Trophoblast cell (in vitro differentiated cells and primary cell): ENCODE data around the gene KCNA2.

ENCODE experiments used
- DNase-seq, 2 donors: peaks; one replicate each; pipeline ENCODE4 v3.0.0-alpha.2; 2016
- H2AFZ ChIP-seq: 2 replicates; pipeline ENCODE4 v1.6.1; 2013; ENCODE audit warnings: low read length, moderate library complexity, mild to moderate bottlenecking; ENCODE audit not compliant: insufficient read depth, poor library complexity
- H2AK5ac ChIP-seq: 2 replicates; pipeline ENCODE4 v1.6.1; 2013; ENCODE audit warnings: mild to moderate bottlenecking, low read length
- H2BK120ac ChIP-seq: 2 replicates; pipeline ENCODE4 v1.6.1; 2013; ENCODE audit warnings: low read length, mild to moderate bottlenecking, moderate library complexity; ENCODE audit not compliant: insufficient read depth, poor library complexity
- H2BK12ac ChIP-seq: 2 replicates; pipeline ENCODE4 v1.6.1; 2013; ENCODE audit warnings: mild to moderate bottlenecking, low read length, moderate library complexity
- H2BK5ac ChIP-seq: 2 replicates; pipeline ENCODE4 v1.6.1; 2013; ENCODE audit warnings: low read length, low read depth, moderate library complexity, mild to moderate bottlenecking; ENCODE audit not compliant: poor library complexity
- H3K14ac ChIP-seq: 2 replicates; pipeline ENCODE4 v1.6.1; 2013; ENCODE audit warnings: mild to moderate bottlenecking, low read length
- H3K18ac ChIP-seq: 2 replicates; pipeline ENCODE4 v1.6.1; 2013; ENCODE audit warnings: mild to moderate bottlenecking, low read length
- H3K23ac ChIP-seq: 2 replicates; pipeline ENCODE4 v1.6.1; 2013; ENCODE audit warnings: low read length
- H3K27ac ChIP-seq: 2 replicates; pipeline ENCODE4 v1.5.1; 2013; ENCODE audit warnings: low read depth, mild to moderate bottlenecking, inconsistent platforms, low read length, moderate library complexity
- H3K27me3 ChIP-seq: 2 replicates; pipeline ENCODE4 v1.6.1; 2013; ENCODE audit warnings: inconsistent platforms, mild to moderate bottlenecking, low read length, moderate library complexity; ENCODE audit not compliant: insufficient read depth
- H3K36me3 ChIP-seq, 2 experiments: 1 replicate in 1 of 2; 2 replicates in 1 of 2; pipeline ENCODE4 v1.6.1; 2013; ENCODE audit warnings: low read length in 2 of 2, mild to moderate bottlenecking in 2 of 2, moderate library complexity in 1 of 2; ENCODE audit not compliant: insufficient read depth in 2 of 2, control insufficient read depth in 1 of 2
- H3K4ac ChIP-seq: 2 replicates; pipeline ENCODE4 v1.6.1; 2013; ENCODE audit warnings: low read depth, mild to moderate bottlenecking, low read length, moderate library complexity
- H3K4me1 ChIP-seq, 2 experiments: 1 replicate in 1 of 2; 2 replicates in 1 of 2; pipeline ENCODE4 v1.6.1; 2013; ENCODE audit warnings: low read length in 2 of 2, mild to moderate bottlenecking in 2 of 2, moderate library complexity in 1 of 2; ENCODE audit not compliant: insufficient read depth in 2 of 2, control insufficient read depth in 1 of 2
- H3K4me2 ChIP-seq: 2 replicates; pipeline ENCODE4 v1.6.1; 2013; ENCODE audit warnings: inconsistent platforms, mild to moderate bottlenecking, low read length, moderate library complexity
- H3K4me3 ChIP-seq: 2 replicates; pipeline ENCODE4 v1.5.1; 2013; ENCODE audit warnings: mild to moderate bottlenecking, low read depth, low read length, inconsistent platforms
- H3K79me1 ChIP-seq: one replicate; pipeline ENCODE4 v1.6.1; 2013; ENCODE audit warnings: low read length
- H3K79me2 ChIP-seq: 2 replicates; pipeline ENCODE4 v1.6.1; 2013; ENCODE audit warnings: low read length, mild to moderate bottlenecking; ENCODE audit not compliant: control insufficient read depth, insufficient read depth, poor library complexity
- H3K9ac ChIP-seq: 2 replicates; pipeline ENCODE4 v1.6.1; 2013; ENCODE audit warnings: mild to moderate bottlenecking, low read length
- H3K9me3 ChIP-seq: 2 replicates; pipeline ENCODE4 v1.6.1; 2013; ENCODE audit warnings: low read depth, mild to moderate bottlenecking, control low read depth, inconsistent platforms, low read length; ENCODE audit not compliant: insufficient read depth
- H4K12ac ChIP-seq: 2 replicates; pipeline ENCODE4 v1.6.1; 2013; ENCODE audit warnings: low read depth, mild to moderate bottlenecking, low read length, moderate library complexity
- H4K8ac ChIP-seq: 2 replicates; pipeline ENCODE4 v1.6.1; 2013; ENCODE audit warnings: low read depth, mild to moderate bottlenecking, low read length, moderate library complexity
- H4K91ac ChIP-seq: one replicate; pipeline ENCODE4 v1.6.1; 2013; ENCODE audit warnings: low read depth, mild to moderate bottlenecking, low read length, moderate library complexity
- WGBS: extraction: QIAGEN DNeasy Blood & Tissue Kit; methylation state at CpG from one replicate; pipeline ENCODE4 v1.1.7; 2013; ENCODE audit warnings: missing lambda C conversion rate; ENCODE audit not compliant: insufficient read length, insufficient coverage; ENCODE audit errors: extremely low coverage; 5-methylcytosine and 5-hydroxymethylcytosine counted together

The KCNA2 gene

GRCh38 chr1:110583505-110583904 is 22.7 kb downstream of the KCNA2 start:
- no peak overlapping the region for H3K4me3 ChIP-seq
- H3K79me2 ChIP-seq, result no peaks in the 10 kb centered on the region
- H3K27me3 ChIP-seq, result no peaks in the 10 kb centered on the region
- H3K14ac ChIP-seq, result no peak overlapping the region
- no peak overlapping the region for H2BK5ac ChIP-seq
- no peak overlapping the region for H2AK5ac ChIP-seq
- H3K4me1 ChIP-seq, result no peaks in the 10 kb centered on the region
- H3K4ac ChIP-seq, result no peak overlapping the region
- no peaks in the 10 kb centered on the region for H3K79me1 ChIP-seq
- no peak overlapping the region for H2BK12ac ChIP-seq
- no peak overlapping the region for H4K91ac ChIP-seq
- H3K9me3 ChIP-seq, result no peaks in the 10 kb centered on the region
- WGBS, result no CpG with 5 or more reads among the region's 5 CpGs
- H2AFZ ChIP-seq, result no peak overlapping the region
- no peak for DNase-seq
- H3K36me3 ChIP-seq, result no peaks in the 10 kb centered on the region
- no peak overlapping the region for H3K27ac ChIP-seq
- no peak overlapping the region for H3K23ac ChIP-seq
- H3K18ac ChIP-seq, result no peak overlapping the region
- no peak overlapping the region for H4K12ac ChIP-seq
- no peak overlapping the region for H3K9ac ChIP-seq
- H4K8ac ChIP-seq, result no peak overlapping the region
- H2BK120ac ChIP-seq, result no peak overlapping the region
- H3K4me2 ChIP-seq, result no peak overlapping the region

DNA sequence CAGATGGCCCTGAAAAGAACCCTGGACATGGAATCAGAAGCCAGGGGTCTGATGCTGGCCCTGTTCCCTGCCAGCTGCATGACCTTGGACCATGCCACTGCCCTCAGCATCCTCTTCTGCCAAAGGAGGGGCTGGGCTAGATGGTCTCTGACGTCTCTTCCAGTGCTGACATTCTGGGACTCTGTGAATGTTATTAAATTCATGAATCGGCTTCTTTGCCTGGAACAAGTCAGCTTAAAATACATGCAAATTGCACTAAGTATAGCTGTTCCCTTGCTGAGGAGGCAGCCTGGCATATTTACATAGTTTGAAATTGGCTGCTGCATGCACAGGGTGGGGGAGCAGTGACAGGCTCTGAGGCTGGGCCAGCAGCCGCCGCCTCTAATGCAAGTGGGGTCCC is 23.8 kb downstream of the KCNA2 start:
- no peak overlapping the region for H4K12ac ChIP-seq
- H2BK5ac ChIP-seq, result no peak overlapping the region
- no peak overlapping the region for H4K8ac ChIP-seq
- WGBS, result no CpG with 5 or more reads among the region's 4 CpGs
- no peak overlapping the region for H3K18ac ChIP-seq
- no peaks in the 10 kb centered on the region for H3K36me3 ChIP-seq
- H3K79me2 ChIP-seq, result no peaks in the 10 kb centered on the region
- H3K4ac ChIP-seq, result no peak overlapping the region
- H3K79me1 ChIP-seq, result no peaks in the 10 kb centered on the region
- no peak overlapping the region for H2BK120ac ChIP-seq
- H3K4me1 ChIP-seq, result no peaks in the 10 kb centered on the region
- no peak overlapping the region for H2AFZ ChIP-seq
- no peak overlapping the region for H3K9ac ChIP-seq
- no peaks in the 10 kb centered on the region for H3K27me3 ChIP-seq
- no peak overlapping the region for H4K91ac ChIP-seq
- no peak overlapping the region for H3K23ac ChIP-seq
- no peak overlapping the region for H3K4me3 ChIP-seq
- no peak overlapping the region for H2BK12ac ChIP-seq
- H3K4me2 ChIP-seq, result no peak overlapping the region
- no peak for DNase-seq
- no peak overlapping the region for H2AK5ac ChIP-seq
- H3K27ac ChIP-seq, result no peak overlapping the region
- H3K14ac ChIP-seq, result no peak overlapping the region
- H3K9me3 ChIP-seq, result no peaks in the 10 kb centered on the region

GRCh38 chr1:110581682-110582145 is 24.4 kb downstream of the KCNA2 start:
- H3K79me2 ChIP-seq, result no peaks in the 10 kb centered on the region
- H3K9ac ChIP-seq, result no peak overlapping the region
- H4K91ac ChIP-seq, result no peak overlapping the region
- no peaks in the 10 kb centered on the region for H3K9me3 ChIP-seq
- H3K14ac ChIP-seq, result no peak overlapping the region
- no peaks in the 10 kb centered on the region for H3K4me1 ChIP-seq
- no peak overlapping the region for H3K4ac ChIP-seq
- no peak overlapping the region for H4K12ac ChIP-seq
- no peak overlapping the region for H2BK12ac ChIP-seq
- no peak overlapping the region for H2AFZ ChIP-seq
- H2AK5ac ChIP-seq, result no peak overlapping the region
- H3K23ac ChIP-seq, result no peak overlapping the region
- WGBS, result no CpG with 5 or more reads among the region's 5 CpGs
- H3K36me3 ChIP-seq, result no peaks in the 10 kb centered on the region
- H3K79me1 ChIP-seq, result no peaks in the 10 kb centered on the region
- no peak overlapping the region for H3K27ac ChIP-seq
- no peak for DNase-seq
- no peak overlapping the region for H3K18ac ChIP-seq
- no peak overlapping the region for H4K8ac ChIP-seq
- no peak overlapping the region for H3K4me3 ChIP-seq
- no peak overlapping the region for H2BK5ac ChIP-seq
- no peaks in the 10 kb centered on the region for H3K27me3 ChIP-seq
- no peak overlapping the region for H2BK120ac ChIP-seq
- H3K4me2 ChIP-seq, result no peak overlapping the region

GRCh38 chr1:110580244-110580643 is 25.9 kb downstream of the KCNA2 start:
- Histone ChIP-seq H2AK5ac (no peak overlapping the region), H3K79me1 (no peaks in the 10 kb centered on the region), H4K91ac (no peak overlapping the region), H3K27ac (no peak overlapping the region), H3K9me3 (no peaks in the 10 kb centered on the region), H2BK12ac (no peak overlapping the region), H3K18ac (no peak overlapping the region), H3K79me2 (no peaks in the 10 kb centered on the region), H3K27me3 (no peaks in the 10 kb centered on the region), H3K4me3 (no peak overlapping the region), H4K8ac (no peak overlapping the region), H3K9ac (no peak overlapping the region), H3K23ac (no peak overlapping the region), H3K4ac (no peak overlapping the region), H2BK5ac (no peak overlapping the region), H3K14ac (no peak overlapping the region), H3K36me3 (no peaks in the 10 kb centered on the region), H3K4me1 (no peaks in the 10 kb centered on the region), H4K12ac (no peak overlapping the region), H2AFZ (no peak overlapping the region), H2BK120ac (no peak overlapping the region), H3K4me2 (no peak overlapping the region)
- no CpG with 5 or more reads among the region's 1 CpG for whole genome bisulfite sequencing
- DNase-seq, result no peak
